Gastroesophageal sphincter (tissue), 2 donors: ENCODE data around the gene CENATAC.

Experiments
- EP300 ChIP-seq: sonication (generic); formaldehyde crosslinking; IDR thresholded peaks from one replicate; pipeline ENCODE4 v1.6.1; 2017; ENCODE audit warnings: antibody characterized with exemption, mild to moderate bottlenecking
- POLR2AphosphoS5 ChIP-seq: sonication (generic); formaldehyde crosslinking; IDR thresholded peaks from one replicate; pipeline ENCODE4 v1.6.1; 2017; ENCODE audit warnings: antibody characterized with exemption

GRCh38 chr11:118957968-118958367, 40.0 kb upstream of the CENATAC start:
- TF ChIP-seq POLR2AphosphoS5 = no peak
- no peak for TF ChIP-seq EP300
